ENCODE results near the gene CLDN18.

CLDN18 gene

GRCh38 chr3:138023754-138024153, 13.8 kb downstream of the CLDN18 start:
- in situ Hi-C loops (cut with HindIII; ENCODE audit: low sequenced_read_pairs), result no loop called here

- in situ Hi-C loops (cut with HindIII; ENCODE audit: low sequenced_read_pairs), result no loop called here
These were observed 15.6 kb downstream of the CLDN18 start for GRCh38 chr3:138025553-138025952.

GRCh38 chr3:138027821-138028220, 17.9 kb downstream of the CLDN18 start:
- in situ Hi-C loops (cut with HindIII; ENCODE audit: low sequenced_read_pairs), result no loop called here

GRCh38 chr3:138030734-138031280, 20.8 kb downstream of the CLDN18 start:
- in situ Hi-C loops (cut with HindIII; ENCODE audit: low sequenced_read_pairs), result loop anchor here (5.0 kb wide), 1 partner anchor 34 kb away; no protein-coding TSS in a partner anchor

GRCh38 chr3:138031536-138031935, 21.6 kb downstream of the CLDN18 start:
- in situ Hi-C loops (cut with HindIII; ENCODE audit: low sequenced_read_pairs), result loop anchor here (5.0 kb wide), 1 partner anchor 34 kb away; no protein-coding TSS in a partner anchor

- in situ Hi-C loops (cut with HindIII; ENCODE audit: low sequenced_read_pairs), result loop anchor here (5.0 kb wide), 1 partner anchor 35 kb away; no protein-coding TSS in a partner anchor
These were observed 22.6 kb downstream of the CLDN18 start for GRCh38 chr3:138032567-138032966.

- in situ Hi-C loops (cut with HindIII; ENCODE audit: low sequenced_read_pairs), result loop anchor here (5.0 kb wide), 1 partner anchor 36 kb away; no protein-coding TSS in a partner anchor
These were observed 23.3 kb downstream of the CLDN18 start for GRCh38 chr3:138033202-138033691.

- in situ Hi-C loops (cut with HindIII; ENCODE audit: low sequenced_read_pairs), result loop anchor here (5.0 kb wide), 1 partner anchor 38 kb away; no protein-coding TSS in a partner anchor
These were observed 25.0 kb downstream of the CLDN18 start for GRCh38 chr3:138034918-138035317.

- in situ Hi-C loops (cut with HindIII; ENCODE audit: low sequenced_read_pairs), result no loop called here
These were observed 26.6 kb downstream of the CLDN18 start for GRCh38 chr3:138036572-138036971.

- in situ Hi-C loops (cut with HindIII; ENCODE audit: low sequenced_read_pairs), result no loop called here
These were observed 28.9 kb downstream of the CLDN18 start for GRCh38 chr3:138038725-138039462.

- in situ Hi-C loops (cut with HindIII; ENCODE audit: low sequenced_read_pairs), result loop anchor here (5.0 kb wide), 1 partner anchor 45 kb away; no protein-coding TSS in a partner anchor
These were observed 32.1 kb downstream of the CLDN18 start for GRCh38 chr3:138042043-138042442.

GRCh38 chr3:138043266-138044029, 33.5 kb downstream of the CLDN18 start:
- in situ Hi-C loops (cut with HindIII; ENCODE audit: low sequenced_read_pairs), result loop anchor here (5.0 kb wide), 1 partner anchor 44 kb away; no protein-coding TSS in a partner anchor

GRCh38 chr3:138046085-138046484, 36.1 kb downstream of the CLDN18 start:
- in situ Hi-C loops (cut with HindIII; ENCODE audit: low sequenced_read_pairs), result no loop called here

- in situ Hi-C loops (cut with HindIII; ENCODE audit: low sequenced_read_pairs), result no loop called here
These were observed 37.0 kb downstream of the CLDN18 start for GRCh38 chr3:138046955-138047354.

GRCh38 chr3:138047596-138048158, 37.7 kb downstream of the CLDN18 start:
- in situ Hi-C loops (cut with HindIII; ENCODE audit: low sequenced_read_pairs), result no loop called here

- in situ Hi-C loops (cut with HindIII; ENCODE audit: low sequenced_read_pairs), result no loop called here
These were observed 39.4 kb downstream of the CLDN18 start for GRCh38 chr3:138049157-138049919.

- in situ Hi-C loops (cut with HindIII; ENCODE audit: low sequenced_read_pairs), result no loop called here
These were observed 42.2 kb downstream of the CLDN18 start for GRCh38 chr3:138051947-138052802.

- in situ Hi-C loops (cut with HindIII; ENCODE audit: low sequenced_read_pairs), result no loop called here
These were observed 44.1 kb downstream of the CLDN18 start for GRCh38 chr3:138054057-138054456.

GRCh38 chr3:138057384-138057783, 47.4 kb downstream of the CLDN18 start:
- in situ Hi-C loops (cut with HindIII; ENCODE audit: low sequenced_read_pairs), result no loop called here

All from endothelial cell of hepatic sinusoid (primary cell).